Occipital lobe (tissue), 2 donors: ENCODE measurements around the gene GTSE1. TPM values are rescaled to one million over a fixed set of nuclear protein-coding genes. Genes with fewer than 3 reads are reported as not detected.

Source experiments
- DNase-seq: peaks from one replicate; lab custom pipeline; 2025; lab: John Stamatoyannopoulos, UW
- total RNA-seq: library from RNA; depleted of rRNA; stranded (reverse); fragments of >200 nt; gene quantifications from one replicate; pipeline ENCODE4 v1.2.3, GENCODE V29; 2014

Gene GTSE1
- total RNA-seq, 1 donor from 2014 or later = 1.1 TPM

DNA sequence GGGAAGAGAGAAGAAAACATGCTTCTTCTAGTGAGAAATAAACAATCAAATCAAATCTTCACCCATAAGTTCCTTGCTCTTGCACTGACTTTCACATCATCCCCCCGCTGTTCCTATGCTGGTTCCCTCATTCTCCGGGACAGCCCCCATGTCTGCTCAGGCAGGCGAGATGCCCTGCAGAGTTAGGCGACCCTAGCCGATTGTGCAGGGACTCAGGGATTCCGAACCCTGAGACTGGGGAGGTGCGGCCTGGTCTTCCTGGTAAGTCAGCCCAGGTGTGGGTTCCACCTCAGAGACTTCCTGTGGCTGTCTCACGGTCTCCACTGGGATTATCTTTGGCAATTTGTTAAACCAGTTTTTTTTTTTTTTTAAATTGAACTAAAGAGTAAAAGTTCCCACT is 22.3 kb upstream of the GTSE1 start:
- no peak for DNase-seq

DNA sequence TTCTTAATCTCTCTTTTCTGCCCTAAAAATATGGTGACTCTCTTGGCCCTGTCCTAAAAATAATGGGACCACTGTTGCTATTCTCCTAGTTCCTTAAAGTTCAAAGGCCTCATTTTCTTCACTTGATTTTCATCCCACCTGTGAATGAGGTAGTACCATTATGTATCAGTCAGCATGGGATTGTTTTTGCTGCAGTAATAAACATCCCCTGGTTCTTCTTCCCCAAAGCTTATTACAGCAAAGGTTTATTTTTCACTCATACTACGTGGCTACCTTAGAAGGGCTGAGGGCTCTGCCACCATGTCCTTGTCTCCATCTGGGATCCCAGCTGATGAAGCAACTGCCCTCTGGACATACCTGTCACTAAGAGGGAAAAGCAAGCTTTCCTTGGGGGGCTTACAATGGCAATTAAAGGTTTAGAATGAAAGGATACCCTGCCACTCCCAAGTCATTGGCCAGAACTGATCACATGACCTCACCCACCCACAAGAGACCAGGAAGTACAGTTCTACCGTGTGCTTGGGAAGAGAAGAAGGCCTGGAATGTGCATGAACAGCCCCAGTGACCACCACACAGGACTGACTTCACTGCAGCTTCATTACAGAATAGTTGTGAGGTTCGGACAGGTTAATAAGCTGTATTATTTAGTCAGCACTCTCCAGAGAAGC is 21.1 kb upstream of the GTSE1 start:
- DNase-seq = no peak

DNA sequence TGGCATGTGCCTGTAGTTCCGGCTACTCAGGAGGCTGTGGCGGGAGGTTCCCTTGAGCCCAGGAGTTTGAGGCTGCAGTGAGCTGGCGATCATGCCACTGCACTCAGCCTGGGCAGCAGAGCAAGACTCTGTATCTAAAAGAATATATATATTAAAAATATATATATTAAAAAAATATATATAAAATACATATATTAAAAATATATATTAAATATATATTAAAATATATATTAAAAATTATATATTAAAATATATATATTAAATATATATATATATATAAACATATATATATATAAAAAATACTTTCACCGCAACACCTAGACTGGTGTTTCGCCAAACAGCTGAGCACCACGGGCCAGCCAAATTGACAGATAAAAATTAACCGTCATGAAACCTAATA is 20.1 kb upstream of the GTSE1 start:
- DNase-seq = no peak

DNA sequence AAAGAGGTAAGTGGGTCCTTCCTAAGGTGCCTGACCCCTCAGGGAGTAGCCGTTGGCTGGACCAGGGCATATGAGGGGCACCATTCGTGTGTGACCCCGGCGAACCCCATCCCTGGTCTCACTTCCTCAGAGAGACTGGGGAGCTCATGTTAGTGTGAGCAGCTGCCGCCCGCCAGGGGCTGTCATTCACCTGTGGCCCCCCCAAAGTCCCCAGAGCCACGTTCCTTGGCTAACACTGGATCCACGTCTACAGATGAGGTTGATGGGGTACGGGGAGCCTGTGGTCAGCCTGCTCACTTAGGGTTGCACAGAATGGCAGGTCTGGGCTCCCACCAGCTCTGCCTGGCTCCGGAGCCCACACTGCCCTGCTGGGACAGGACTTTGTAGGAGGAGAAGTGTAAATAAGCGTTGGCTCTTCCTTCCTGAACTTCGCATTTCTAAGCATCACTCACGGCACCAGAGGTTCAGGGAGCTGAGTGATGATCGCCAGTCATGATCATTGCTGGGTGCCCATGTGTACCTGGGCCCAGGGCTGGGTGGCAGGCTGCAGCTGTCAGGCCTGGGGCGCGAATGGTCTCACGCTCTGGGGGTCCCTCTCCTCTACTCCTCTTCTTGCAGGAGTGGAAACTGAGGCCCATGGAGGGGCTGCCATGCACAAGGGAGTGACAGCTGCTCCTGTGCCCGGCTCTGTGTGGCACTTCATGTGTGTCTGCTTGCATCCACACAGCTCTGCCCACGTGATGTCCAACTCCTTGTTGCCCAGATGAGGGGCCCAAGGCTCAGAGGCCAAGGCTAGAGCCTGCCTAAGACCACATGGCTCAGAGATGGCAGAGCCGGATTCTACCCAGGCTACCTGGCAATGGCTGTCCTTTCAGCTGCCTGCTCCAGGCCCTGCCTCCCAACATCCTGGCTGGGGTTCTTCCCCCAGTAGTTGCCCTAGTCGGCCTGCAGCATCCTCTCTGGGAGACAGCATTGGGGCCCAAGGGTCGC is 17.7 kb upstream of the GTSE1 start:
- DNase-seq = no peak

DNA sequence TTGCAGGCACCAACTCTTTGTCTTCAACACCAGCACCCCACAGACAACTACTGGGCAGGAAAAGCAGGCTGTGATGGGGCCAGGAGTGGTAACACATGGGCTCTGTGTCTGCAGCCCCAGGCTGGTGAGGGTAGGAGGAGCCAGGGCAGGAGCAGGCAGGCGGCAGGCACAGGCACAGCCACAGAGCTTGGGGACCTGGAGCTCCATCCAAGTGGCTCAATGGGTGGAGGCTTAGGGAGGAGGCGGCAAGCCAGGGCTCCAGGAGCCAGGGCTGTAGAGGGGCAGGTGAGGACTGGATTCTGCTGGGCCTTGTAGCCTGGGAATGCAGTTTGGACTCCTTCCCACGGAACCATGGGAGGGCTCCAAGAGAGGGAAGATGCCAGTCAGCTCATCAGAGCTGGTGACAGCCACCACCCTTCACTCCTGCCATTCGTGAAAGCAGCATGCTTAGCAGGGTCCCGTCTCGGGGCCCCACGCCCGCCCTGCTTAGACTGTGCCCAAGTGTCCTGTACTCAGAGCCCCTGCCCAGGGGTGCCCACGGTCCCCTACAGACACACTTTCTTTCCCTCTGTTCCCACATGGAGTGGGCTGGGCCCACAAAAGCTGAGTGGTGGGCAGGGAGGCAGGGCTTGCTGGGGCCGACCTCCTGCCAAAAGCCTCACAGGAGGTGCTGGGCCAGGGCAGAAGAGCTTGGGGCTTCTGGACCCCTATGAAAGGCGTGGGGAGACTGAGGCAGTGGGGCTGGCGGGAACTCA is 16.4 kb upstream of the GTSE1 start:
- DNase-seq = no peak

DNA sequence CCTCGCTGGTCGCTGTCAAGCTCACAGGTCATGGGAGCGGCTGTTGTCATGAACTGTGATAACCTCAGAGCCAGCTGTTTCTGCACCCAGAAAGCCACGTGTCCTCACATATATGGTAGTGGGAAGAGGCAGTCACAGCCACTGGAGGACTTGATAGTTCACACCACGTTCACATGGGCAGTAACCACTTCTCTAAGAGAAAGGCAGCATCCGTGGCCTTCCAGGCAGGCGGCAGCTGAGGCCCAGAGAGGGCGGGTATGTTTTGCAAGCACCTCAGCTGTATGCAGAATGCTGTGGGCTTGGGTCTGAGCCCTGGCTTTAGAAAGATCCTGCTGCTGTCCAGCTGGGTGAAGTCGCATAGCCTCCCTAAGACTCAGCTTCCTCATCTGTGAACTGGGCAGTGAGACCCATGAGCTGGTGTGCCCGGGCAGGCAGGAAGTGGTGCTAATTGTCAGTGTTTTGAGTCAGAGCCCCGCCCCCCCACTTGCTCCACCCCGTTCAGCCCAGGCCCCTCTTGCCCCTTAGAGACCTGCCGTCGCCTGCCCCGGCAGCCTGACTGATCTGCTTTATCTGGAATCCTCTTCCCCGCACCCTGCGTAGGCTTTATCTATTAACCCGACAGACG is 15.6 kb upstream of the GTSE1 start:
- no peak for DNase-seq

DNA sequence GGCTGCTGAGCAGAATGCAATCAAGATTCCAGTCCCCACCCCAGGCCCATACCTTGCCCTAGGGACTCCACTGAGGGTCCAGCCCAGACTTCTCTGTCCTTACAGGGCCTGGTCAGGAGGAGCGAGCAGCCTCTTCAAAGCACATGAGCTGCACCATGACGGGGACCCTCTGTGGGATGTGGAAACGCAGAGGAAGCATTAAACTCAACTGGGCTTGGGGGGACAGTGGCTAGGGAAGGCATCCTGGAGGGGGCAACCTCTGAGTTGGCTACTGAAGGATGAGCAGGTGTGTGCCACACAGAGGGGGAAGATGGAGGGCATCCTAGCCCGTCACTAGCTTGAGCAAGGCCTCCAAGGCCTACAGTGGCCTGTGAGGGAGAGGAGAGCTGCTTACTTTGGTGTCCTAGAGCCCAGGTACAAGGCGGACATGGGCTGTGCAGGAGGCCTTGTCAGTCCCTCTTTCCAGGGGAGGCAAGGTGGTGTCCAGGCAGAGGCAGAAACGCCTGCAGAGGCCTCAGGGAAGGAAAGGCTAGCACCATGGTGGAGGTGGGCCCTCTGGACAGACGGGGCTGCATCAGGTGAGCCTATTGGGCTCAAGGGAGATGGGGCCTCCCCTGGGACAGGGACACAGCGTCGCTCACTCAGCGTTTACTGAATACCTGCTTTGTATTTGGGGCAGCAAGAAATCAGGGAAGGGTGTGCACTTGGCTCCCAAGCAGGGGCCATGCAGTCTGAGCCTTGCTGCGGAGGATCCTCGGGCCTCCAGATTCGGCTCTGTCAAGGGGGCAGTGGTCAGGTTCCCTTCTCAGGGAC is 14.6 kb upstream of the GTSE1 start:
- no peak for DNase-seq

DNA sequence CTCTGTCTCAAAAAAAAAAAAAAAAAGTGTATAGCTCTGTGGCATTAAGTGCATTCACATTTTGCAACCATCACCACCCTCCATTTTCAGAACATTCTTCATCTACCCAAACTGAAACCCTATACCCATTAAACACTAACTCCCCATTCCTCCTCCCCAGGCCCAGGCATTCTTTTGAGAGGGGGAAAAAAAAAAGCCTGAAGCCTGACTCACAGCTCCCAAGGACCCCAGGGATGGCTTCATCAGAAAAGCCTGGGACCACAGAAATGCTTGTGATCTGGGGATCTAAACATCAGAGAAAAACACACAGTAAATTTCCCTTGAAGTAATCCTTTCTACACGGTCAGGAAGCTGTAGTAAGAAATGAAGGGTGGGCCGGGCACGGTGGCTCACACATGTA is 10.7 kb upstream of the GTSE1 start:
- no peak for DNase-seq

- no peak for DNase-seq
These were observed 9.5 kb upstream of the GTSE1 start for GRCh38 chr22:46286941-46287872.

DNA sequence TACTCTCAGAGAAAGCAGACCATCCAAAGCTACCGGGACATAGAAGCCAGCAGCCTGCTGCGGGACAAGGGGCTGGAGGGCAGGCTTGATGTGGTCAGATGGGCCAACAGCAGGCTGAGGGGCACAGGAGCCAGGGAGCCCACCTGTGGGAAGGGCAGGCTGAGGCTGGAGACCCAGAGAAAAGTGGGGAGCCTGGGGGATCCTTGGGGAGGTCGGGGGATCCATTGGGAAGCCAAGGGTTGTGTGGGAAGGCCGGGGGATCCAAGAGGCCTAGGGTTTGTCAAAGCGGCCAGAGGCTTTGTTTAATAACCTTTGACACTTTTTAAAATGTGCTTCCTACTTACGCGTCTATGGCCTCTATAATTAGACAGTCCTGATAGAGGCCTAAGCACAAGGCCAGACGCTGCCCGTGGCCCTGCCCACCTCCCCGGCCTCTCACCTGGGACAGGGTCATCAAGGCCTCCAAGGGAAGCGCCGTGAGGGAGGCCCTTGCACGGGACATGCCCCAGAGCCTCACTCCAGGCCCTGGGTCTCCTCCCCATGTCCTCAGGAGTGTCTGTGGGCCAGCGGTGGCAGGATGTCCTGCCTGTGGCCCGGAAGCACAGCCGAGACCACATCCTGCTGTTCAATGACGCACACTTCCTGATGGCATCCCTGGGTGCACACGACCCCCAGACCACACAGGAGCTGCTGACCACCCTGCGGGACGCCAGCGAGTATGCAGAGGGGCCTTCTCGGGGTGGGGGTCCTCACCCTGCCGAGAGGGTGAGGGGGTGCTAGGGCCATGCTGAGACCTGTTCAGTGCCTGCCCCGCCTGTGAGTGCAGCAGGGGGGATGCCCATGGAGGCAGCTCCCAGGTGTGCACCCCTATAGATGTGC is 8.6 kb upstream of the GTSE1 start:
- no peak for DNase-seq

- DNase-seq = no peak
These were observed 7.8 kb upstream of the GTSE1 start for GRCh38 chr22:46288846-46289243.

DNA sequence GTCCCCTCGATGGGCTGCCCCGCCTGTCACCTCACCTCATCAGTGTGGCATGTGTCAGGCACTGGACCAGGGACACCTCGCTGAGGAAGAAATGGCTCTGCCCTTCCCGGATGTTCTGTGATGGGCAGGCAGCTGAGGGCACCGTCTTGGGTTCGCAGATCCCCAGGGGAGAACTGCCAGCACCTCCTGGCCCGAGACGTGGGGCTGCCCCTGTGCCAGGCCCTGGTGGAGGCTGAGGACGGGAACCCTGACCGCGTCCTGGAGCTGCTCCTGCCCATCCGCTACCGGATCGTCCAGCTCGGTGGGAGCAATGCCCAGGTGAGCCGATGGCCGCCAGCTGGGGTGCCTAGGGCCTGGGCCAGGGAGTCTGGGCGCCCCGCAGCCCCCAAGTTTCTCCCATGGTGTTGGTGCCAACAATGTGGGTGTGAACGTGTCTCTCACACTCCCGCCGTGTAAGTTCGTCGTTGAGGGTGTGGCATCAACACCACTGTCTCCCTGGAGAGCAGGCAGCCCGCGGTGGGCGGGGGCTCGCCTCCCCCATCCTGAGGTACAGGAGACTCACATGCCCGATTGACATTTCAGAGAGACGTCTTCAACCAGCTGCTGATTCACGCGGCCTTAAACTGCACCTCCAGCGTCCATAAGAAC is 7.3 kb upstream of the GTSE1 start:
- no peak for DNase-seq

- no peak for DNase-seq
These were observed 6.4 kb upstream of the GTSE1 start for GRCh38 chr22:46290121-46290842.

- DNase-seq = no peak
These were observed 5.6 kb upstream of the GTSE1 start for GRCh38 chr22:46290843-46291785.

DNA sequence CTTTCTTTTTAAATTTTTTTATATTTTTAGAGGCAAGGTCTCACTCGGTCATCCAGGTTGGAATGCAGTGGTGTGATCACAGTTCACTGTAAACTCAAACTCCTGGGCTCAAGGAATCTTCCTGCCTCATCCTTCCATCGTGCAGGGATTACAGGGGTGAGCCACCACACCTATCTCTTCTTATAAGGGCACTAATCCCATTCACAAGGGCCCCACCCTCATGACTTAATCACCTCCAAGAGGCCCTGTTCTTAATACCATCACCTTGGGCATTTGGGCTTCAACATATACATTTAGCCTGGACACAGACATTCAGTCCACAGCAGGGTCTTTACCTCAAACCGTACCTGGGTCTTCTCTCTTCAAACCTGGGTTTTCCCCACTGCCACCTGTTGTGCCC is 4.5 kb upstream of the GTSE1 start:
- no peak for DNase-seq

DNA sequence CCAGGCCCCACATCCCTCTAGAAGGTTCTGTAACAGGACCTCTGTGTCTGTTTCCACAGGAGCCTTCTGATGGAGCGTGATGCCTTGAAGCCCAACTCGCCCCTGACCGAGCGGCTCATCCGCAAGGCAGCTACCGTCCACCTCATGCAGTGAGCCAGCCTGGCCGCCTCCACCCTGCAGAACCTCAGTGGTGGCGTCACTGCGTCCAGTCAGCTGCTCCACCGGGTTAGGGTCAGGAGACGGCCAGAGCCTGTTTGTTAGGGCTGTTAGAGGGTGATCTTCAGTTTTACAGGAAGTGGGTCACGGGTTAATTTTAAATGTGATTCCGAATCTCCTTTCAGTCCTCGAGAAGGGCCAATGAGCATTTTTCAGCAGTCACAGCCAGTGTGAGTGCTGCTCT is 3.9 kb upstream of the GTSE1 start:
- no peak for DNase-seq
